Ishikawa (cell line): ENCODE measurements around the gene CIC.

Experiments used
- EGR1 ChIP-seq: IDR thresholded peaks from 2 replicates; pipeline ENCODE4 v1.6.1; 2012
- EP300 ChIP-seq: IDR thresholded peaks from 2 replicates; pipeline ENCODE4 v1.6.1; 2012; ENCODE audit warnings: borderline replicate concordance

GRCh38 chr19:42324655-42325307 lies 55.7 kb downstream of the CIC start:
- no peak for TF ChIP-seq EP300
- no peak for TF ChIP-seq EGR1
